Thyroid gland (tissue), 4 donors: ENCODE data around the gene EDEM3. TPM values are rescaled to one million over a fixed set of nuclear protein-coding genes. Genes with fewer than 3 reads are reported as not detected.

Experiments used
- DNase-seq, 2 donors: peaks; one replicate each; pipeline ENCODE4 v3.0.0-alpha.2; 2019
- H3K27ac ChIP-seq, 3 donors: fragments of 200-600 bp; sonication (generic); 1 replicate in 2 of 3; 2 replicates in 1 of 3; pipeline ENCODE4 v1.5.1; 2016 to 2019; ENCODE audit warnings: mild to moderate bottlenecking in 1 of 3, moderate library complexity in 1 of 3
- H3K27me3 ChIP-seq: fragments of 200-600 bp; sonication (generic); one replicate; pipeline ENCODE4 v1.5.1; 2019
- H3K36me3 ChIP-seq, 2 donors: fragments of 200-600 bp; sonication (generic); one replicate each; pipeline ENCODE4 v1.5.1; 2016 to 2019
- H3K4me1 ChIP-seq, 2 donors: fragments of 200-600 bp; sonication (generic); one replicate each; pipeline ENCODE4 v1.5.1; 2017 to 2019
- H3K4me3 ChIP-seq, 3 donors: fragments of 200-600 bp; sonication (generic); replicated peaks in 1 of 3; 1 replicate in 2 of 3; 2 replicates in 1 of 3; pipeline ENCODE4 v1.5.1; 2016; ENCODE audit warnings: mild to moderate bottlenecking in 1 of 3
- H3K9me3 ChIP-seq: fragments of 200-600 bp; sonication (generic); one replicate; pipeline ENCODE4 v1.5.1; 2017
- POLR2A ChIP-seq, 2 donors: fragments of 450-650 bp; IDR thresholded peaks; one replicate each; pipeline ENCODE4 v1.6.1; 2017; ENCODE audit warnings: antibody characterized with exemption in 2 of 2, mild to moderate bottlenecking in 2 of 2, moderate library complexity in 1 of 2
- WGBS, 2 donors: methylation state at CpG; one replicate each; pipeline ENCODE4 v1.1.5; 2017; 5-methylcytosine and 5-hydroxymethylcytosine counted together
- intact Hi-C: fragments of 100-400 bp; cut with DNase I; formaldehyde crosslinking; loops from one replicate; pipeline ENCODE4 v1.15.1; 2023
- total RNA-seq, 4 donors: library from RNA; depleted of rRNA; stranded (reverse); fragments of >200 nt; gene quantifications; one replicate each; pipeline ENCODE4 v1.2.3, GENCODE V29; 2016
- TF ChIP-seq, protein P1 (sequence below), 6 experiments: fragments of 200-600 bp in 3 of 6; fragments of 450-650 bp in 3 of 6; sonication (generic) in 3 of 6; IDR thresholded peaks; one replicate each; pipeline ENCODE4 v1.5.1; 2016 to 2019; ENCODE audit warnings: antibody characterized with exemption in 6 of 6, mild to moderate bottlenecking in 2 of 6, inconsistent platforms in 1 of 6, moderate library complexity in 1 of 6

EDEM3 gene
- total RNA-seq, 4 donors from 2014 or later, result 29.3 to 43.0 (median 35.9) TPM

DNA sequence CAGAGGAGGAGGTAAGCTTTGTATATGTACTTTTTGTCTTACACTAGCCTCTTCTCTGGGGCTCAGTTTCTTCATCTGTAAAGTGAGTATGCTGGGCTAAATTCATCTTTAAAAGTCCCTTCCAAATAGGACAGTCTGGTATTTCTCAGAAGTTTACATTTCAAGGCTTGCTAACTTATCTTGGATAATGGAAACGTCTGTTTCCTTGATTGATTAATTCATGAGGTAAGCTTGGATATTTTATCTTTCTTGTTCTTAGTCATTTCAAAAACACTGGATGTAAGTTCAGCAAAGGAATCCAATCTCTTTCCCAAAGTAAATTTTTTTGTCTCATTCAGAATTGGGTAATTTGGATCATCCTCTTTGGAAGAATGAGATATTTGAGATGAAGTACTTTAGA is 111.0 kb downstream of the EDEM3 start:
- no peaks in the 10 kb centered on the region for H3K9me3 ChIP-seq
- H3K27ac ChIP-seq, result no peak overlapping the region
- TF ChIP-seq POLR2A (IDR thresholded peaks at IDR 0.05), result no peak
- TF ChIP-seq, protein P1, sequence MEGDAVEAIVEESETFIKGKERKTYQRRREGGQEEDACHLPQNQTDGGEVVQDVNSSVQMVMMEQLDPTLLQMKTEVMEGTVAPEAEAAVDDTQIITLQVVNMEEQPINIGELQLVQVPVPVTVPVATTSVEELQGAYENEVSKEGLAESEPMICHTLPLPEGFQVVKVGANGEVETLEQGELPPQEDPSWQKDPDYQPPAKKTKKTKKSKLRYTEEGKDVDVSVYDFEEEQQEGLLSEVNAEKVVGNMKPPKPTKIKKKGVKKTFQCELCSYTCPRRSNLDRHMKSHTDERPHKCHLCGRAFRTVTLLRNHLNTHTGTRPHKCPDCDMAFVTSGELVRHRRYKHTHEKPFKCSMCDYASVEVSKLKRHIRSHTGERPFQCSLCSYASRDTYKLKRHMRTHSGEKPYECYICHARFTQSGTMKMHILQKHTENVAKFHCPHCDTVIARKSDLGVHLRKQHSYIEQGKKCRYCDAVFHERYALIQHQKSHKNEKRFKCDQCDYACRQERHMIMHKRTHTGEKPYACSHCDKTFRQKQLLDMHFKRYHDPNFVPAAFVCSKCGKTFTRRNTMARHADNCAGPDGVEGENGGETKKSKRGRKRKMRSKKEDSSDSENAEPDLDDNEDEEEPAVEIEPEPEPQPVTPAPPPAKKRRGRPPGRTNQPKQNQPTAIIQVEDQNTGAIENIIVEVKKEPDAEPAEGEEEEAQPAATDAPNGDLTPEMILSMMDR (IDR thresholded peaks at IDR 0.05), result no peak
- WGBS, 2 donors, result 67 to 83% methylated on average over 1 of the region's 1 CpG
- intact Hi-C loops, result no loop called here
- DNase-seq, result no peak
- H3K27me3 ChIP-seq, result no peaks in the 10 kb centered on the region
- H3K36me3 ChIP-seq, result no peaks in the 10 kb centered on the region
- peaks cover 0 to 4% of the 10 kb centered on the region in 2 donors for H3K4me1 ChIP-seq
- H3K4me3 ChIP-seq, result no peak overlapping the region

DNA sequence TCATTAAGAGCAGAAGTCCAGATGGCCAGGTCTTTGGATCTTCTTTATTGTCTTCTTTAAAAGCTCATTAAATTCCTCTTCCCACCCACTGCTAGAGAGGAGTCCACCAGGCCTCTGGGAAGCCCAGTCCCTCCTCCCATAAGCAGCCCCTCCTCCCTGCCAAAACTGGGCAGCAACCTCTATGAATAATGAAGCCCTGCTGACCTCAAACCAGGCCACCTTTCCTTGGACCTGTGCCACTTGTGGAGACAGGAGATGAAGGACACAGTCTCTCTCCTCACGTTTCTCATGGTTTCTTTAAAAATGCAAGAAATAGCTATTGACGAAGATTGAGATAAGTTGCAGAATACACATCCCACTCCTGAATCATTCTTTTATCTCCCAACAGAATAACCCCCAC is 112.8 kb downstream of the EDEM3 start:
- no peak for TF ChIP-seq POLR2A (IDR thresholded peaks at IDR 0.05)
- TF ChIP-seq, protein P1 (IDR thresholded peaks at IDR 0.05), result no peak
- intact Hi-C loops, result no loop called here
- H3K36me3 ChIP-seq, result no peaks in the 10 kb centered on the region
- WGBS, 2 donors, result 84 to 87% methylated on average over 2 of the region's 2 CpGs
- H3K4me1 ChIP-seq, result no peaks in the 10 kb centered on the region
- H3K9me3 ChIP-seq, result no peaks in the 10 kb centered on the region
- no peaks in the 10 kb centered on the region for H3K27me3 ChIP-seq
- H3K27ac ChIP-seq, result no peak overlapping the region
- DNase-seq, result no peak
- H3K4me3 ChIP-seq, result no peak overlapping the region

DNA sequence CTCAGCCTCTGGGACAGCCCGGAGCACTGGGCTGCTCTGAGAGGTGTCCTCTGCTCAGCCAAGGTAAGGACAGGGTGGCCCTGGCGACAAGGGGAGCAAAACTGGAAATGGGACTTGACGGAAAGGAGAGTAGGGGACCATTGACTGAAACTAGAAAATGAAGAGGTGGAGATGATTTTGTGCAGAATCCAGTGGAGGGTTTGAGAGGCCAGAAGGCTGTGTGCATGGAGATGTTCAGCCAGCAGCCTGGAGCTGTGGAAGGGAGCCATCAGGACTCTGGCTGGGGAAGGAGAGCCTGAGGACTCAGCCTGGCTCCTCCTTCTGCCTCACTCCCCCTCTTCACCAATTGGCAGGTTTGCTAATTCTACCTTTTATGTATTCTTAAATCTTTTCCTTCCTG is 114.2 kb downstream of the EDEM3 start:
- Histone ChIP-seq H3K4me3 (no peak overlapping the region), H3K4me1 (no peaks in the 10 kb centered on the region), H3K27me3 (no peaks in the 10 kb centered on the region), H3K36me3 (no peaks in the 10 kb centered on the region), H3K27ac (no peak overlapping the region), H3K9me3 (no peaks in the 10 kb centered on the region)
- intact Hi-C loops, result no loop called here
- 80 to 94% methylated on average over 3 of the region's 3 CpGs for WGBS, 2 donors
- no peak for TF ChIP-seq POLR2A (IDR thresholded peaks at IDR 0.05)
- TF ChIP-seq, protein P1 (IDR thresholded peaks at IDR 0.05), result no peak
- no peak for DNase-seq

Other genes with a start within 250 kb of the EDEM3 start
- 10 to 100 TPM in 2 of 4 donors, 1 to 10 TPM in 2; 6.9 to 13.2 (median 10.2) TPM for gene NIBAN1, start 219.7 kb upstream of the EDEM3 start, total RNA-seq